ENCODE data around the gene JMJD6. TPM values are rescaled to one million over a fixed set of nuclear protein-coding genes. Genes with fewer than 3 reads are reported as not detected.

JMJD6 gene
- total RNA-seq, 3 donors from 2014 or later, result 67.3 to 73.2 (median 68.7) TPM

DNA sequence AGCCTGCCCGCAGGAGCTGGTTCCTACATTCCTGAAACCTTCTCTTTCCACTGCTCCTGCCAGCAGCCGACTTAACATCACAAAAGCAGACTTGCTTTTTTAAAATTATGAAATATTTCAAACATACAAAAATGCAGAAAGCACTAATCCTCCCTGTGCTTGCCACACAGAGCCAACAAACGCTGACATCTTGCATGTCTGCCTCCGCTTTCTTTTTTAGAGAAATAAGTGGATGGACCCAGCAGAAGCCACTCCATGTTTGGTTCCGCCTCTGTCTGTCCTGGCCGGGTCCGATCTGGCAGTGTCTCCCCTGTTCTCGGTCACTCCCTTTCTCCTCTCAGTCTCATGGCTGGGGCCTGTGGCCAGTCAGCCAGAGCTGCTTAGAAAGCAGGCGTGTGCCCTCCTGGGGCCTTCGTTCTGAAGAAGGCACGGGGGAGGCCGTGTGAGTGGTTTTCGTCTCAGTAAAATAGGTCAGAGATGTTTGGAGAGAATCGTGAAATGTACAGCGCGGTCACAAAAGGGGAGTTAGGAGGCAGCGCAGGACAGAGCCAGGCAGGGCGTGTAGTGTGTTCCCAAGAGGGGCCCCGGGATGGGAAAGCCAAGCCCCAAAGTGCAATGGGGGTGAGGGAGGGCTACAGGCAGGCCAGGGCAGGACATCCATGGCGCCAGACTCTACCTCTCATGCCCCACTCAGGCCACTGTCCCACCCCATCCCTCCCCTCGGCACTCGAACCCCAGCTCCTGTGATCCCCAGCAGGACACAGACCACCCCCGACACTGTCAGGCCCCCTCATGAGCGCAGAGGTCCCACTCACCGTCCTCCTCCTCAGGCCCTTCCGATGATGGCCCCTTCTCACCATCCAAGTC, 38.9 kb downstream of the JMJD6 start:
- H3K27me3 Mint-ChIP-seq (ENCODE audit: low read depth), result no peaks in the 10 kb centered on the region
- no peak overlapping the region for H3K4me3 Mint-ChIP-seq
- no peaks in the 10 kb centered on the region for H3K36me3 Mint-ChIP-seq (ENCODE audit: insufficient read depth)
- ATAC-seq, result no peak
- H3K9me3 Mint-ChIP-seq, result no peaks in the 10 kb centered on the region
- no peaks in the 10 kb centered on the region for H3K4me1 Mint-ChIP-seq (ENCODE audit: low read depth)
- no peak for DNase-seq

DNA sequence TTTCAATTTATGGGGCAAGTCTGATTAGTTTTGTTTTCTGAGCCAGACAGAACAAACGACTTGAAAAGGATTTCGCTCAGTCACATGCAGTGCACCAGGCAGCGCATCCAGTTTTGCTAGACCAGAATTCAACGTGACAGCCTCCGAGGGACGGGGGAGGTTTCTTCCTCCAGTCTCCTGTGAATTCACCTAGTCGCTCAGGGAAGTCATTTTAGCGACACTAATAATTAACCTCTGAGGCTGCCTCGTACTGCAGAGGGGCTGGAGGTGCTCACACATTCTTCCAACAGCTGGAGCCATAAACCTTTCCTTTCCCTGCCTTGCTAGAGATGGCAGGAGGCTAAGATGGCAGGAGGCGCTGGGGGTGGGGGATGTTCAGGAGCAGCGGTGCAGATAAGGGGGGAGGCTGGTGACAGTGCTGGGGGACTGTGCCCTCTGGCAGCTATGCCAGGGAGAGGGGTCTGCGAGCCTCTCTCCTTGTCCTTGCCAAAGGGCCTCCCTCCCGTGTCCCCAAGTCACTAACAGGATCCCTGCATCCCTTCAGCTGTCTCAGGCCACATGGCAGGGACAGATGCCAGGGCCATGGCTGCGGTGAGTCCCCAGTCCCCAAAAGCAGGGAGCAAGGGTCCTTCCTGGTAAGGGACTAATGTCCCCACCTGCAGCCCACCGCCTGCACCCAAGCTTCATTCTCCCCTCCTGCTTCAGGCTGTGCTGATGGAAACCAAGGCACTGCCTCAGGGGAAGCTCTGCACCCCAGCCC, 39.7 kb downstream of the JMJD6 start:
- Mint-ChIP-seq H3K36me3 (ENCODE audit: insufficient read depth) (no peaks in the 10 kb centered on the region), H3K4me3 (no peak overlapping the region), H3K9me3 (no peaks in the 10 kb centered on the region), H3K27me3 (ENCODE audit: low read depth) (no peaks in the 10 kb centered on the region), H3K4me1 (ENCODE audit: low read depth) (peaks cover 8% of the 10 kb centered on the region)
- DNase-seq (no peak), ATAC-seq (no peak)

DNA sequence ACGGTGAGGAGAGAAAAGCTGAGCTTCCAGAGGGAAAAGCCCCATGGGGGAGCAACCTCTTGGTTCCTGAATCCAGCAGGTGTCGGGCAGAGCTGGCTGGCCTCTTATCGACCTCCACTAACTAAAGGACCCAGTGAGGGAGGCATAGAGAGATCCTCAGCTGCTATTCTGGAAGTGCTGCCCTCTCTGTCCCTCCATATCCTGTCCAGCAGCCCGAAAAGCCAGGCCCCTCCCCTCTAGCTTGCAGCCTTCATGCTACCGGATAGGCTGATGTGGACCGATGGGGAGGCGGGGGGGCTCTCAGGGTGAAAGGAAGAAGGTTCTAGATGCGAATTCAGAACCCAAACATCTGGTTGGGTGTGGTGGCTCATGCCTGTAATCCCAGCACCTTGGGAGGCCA, 40.6 kb downstream of the JMJD6 start:
- H3K4me3 Mint-ChIP-seq, result no peak overlapping the region
- DNase-seq (no peak), ATAC-seq (no peak)
- H3K36me3 Mint-ChIP-seq (ENCODE audit: insufficient read depth), result no peaks in the 10 kb centered on the region
- H3K27me3 Mint-ChIP-seq (ENCODE audit: low read depth), result no peaks in the 10 kb centered on the region
- peaks cover 12% of the 10 kb centered on the region for H3K4me1 Mint-ChIP-seq (ENCODE audit: low read depth)
- no peaks in the 10 kb centered on the region for H3K9me3 Mint-ChIP-seq

DNA sequence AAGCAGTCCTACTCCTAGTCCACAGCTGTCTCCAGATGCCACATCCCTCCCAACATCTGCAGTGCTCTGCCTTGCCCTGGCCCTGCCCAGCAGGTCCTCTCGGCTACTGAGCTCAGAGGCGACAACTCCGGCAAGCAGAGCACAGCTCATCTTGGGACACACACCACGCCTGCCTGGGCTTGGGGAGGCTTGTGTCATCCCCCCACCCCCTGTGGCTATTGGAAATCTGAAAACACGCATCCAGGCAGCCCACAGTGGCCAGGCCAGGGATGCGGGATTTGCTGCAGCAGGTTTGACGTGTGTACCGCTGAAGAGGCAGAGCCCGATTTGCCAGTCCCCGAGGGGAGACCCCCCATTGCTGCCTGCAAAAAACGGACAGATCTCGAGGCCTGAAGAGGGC, 41.0 kb downstream of the JMJD6 start:
- H3K4me3 Mint-ChIP-seq, result no peak overlapping the region
- no peaks in the 10 kb centered on the region for H3K27me3 Mint-ChIP-seq (ENCODE audit: low read depth)
- H3K4me1 Mint-ChIP-seq (ENCODE audit: low read depth), result peaks cover 14% of the 10 kb centered on the region
- ATAC-seq (no peak), DNase-seq (no peak)
- H3K9me3 Mint-ChIP-seq, result no peaks in the 10 kb centered on the region
- no peaks in the 10 kb centered on the region for H3K36me3 Mint-ChIP-seq (ENCODE audit: insufficient read depth)

DNA sequence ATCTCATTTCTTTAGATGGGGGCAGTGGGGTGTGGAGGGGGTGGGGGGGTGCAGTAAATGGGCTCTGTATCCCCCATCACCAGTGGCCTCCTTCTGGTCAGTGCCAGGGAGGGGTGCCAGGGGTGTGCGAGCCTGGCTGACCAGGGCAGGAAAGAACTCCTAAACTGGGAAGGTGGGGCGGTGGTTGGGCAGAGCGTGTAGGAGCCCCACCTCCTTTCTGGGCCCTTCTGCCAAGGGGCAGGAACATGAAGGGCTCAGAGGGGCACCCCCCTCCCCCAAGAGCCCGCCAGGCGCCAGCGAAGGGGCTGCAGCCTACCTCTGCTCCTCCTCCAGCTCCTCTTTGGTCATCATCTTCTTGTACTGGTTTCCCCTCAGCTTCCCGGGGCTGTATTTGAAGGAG, 41.6 kb downstream of the JMJD6 start:
- Mint-ChIP-seq H3K9me3 (no peaks in the 10 kb centered on the region), H3K4me1 (ENCODE audit: low read depth) (peaks cover 16% of the 10 kb centered on the region)
- ATAC-seq, result no peak

DNA sequence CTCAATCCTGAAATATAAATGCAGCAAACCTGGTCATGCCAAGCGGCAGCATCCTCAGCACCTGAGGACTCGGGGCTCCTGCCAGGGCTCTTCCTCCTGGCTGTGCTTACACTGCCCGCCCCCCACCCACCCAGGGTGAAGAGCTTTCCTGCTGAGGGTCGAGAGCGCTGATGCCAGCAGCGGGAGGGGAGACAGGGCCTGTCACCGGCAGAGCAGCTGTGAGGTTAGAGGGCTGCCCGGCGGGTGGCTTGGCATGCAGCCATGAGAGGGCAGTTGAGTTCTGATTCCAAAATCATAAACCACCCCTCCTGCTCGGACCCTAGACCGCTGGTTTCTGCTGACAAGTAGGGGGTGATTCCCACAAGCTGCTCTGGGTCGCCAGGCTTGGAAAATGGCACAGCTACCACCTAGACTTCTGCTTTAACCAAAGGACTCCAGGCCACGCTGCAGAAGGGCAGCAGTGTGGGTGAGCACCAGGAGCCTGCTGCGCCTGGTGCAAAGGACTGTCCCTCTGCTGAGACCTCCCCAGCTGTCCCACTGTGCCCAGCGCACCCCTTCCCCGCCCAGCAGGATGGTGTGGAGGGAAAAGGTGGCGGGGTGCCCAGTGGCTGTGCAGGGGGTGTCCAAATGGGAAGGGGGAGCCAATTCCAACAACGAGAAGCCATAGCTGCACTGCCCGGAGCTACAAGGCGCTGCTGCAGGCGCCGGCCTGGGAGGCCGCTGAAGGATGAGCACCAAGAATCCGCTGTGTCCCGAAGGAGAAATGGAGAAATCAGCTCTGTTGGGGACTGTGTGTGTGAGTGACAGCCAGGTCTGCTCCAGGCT, 42.3 kb downstream of the JMJD6 start:
- Mint-ChIP-seq H3K27me3 (ENCODE audit: low read depth) (no peaks in the 10 kb centered on the region), H3K4me3 (no peak overlapping the region), H3K4me1 (ENCODE audit: low read depth) (peaks cover 16% of the 10 kb centered on the region), H3K9me3 (no peaks in the 10 kb centered on the region), H3K36me3 (ENCODE audit: insufficient read depth) (no peaks in the 10 kb centered on the region)
- ATAC-seq (no peak), DNase-seq (no peak)

More for the DNA sequence above, 41.6 kb downstream of the JMJD6 start:
- Mint-ChIP-seq H3K4me3 (no peak overlapping the region), H3K27me3 (ENCODE audit: low read depth) (no peaks in the 10 kb centered on the region), H3K36me3 (ENCODE audit: insufficient read depth) (no peaks in the 10 kb centered on the region)
- no peak for DNase-seq

DNA sequence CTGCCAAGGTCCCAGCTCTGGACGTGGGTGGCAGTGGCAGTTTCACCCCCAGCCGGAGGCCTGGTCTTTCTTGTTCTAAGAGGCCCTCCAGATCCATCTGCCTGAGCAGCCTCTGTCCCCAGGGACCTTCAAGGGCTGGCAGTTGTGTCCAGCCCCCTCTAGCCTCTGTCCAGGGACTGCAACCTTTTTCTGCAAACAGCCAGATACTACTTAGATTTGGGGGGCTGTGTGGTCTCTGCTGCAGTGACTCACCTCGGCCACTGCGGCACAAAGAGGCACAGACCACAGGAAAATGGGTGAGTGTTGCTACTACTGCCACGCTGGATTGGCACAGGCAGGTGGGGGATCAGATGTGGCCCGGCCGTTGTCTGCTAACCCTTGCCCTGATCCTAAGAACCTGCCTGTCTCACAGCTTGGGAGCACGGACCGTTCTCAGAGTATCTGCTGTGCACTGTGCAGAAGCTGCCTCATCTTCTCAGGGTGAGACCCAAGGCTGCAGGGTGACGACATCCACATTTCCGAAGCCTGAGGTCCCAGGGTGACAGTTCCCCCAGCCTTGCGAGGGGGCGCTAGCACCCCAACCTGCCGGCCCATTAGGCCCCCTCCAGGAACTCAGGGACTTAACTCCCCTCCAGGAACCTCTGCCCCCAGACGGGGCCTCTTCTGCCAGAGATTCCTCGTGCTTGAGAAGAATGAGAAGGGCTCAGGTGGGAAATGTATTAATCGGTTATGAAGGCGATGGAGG, 43.2 kb downstream of the JMJD6 start:
- Mint-ChIP-seq H3K36me3 (ENCODE audit: insufficient read depth) (no peaks in the 10 kb centered on the region), H3K4me3 (no peak overlapping the region), H3K27me3 (ENCODE audit: low read depth) (no peaks in the 10 kb centered on the region)

DNA sequence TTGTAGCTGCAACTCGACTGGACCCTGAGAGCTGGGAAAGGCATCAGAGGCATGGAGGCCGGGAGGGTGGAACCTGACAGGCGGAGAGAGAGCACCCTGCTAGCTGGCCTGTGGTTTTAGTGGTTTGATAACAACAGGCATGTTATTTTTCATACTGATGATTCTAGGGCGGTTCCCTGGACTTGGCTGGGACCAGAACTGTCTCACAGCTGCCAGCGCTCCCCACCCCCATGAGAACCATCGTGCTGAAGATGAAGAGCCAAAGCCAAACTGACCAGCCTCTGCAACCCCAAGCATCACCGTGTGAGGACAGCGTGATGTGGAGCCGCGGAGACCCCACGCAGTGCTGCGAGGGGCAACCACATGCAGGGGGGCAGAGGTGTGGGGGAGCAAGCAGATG, 44.1 kb downstream of the JMJD6 start:
- H3K27me3 Mint-ChIP-seq (ENCODE audit: low read depth), result no peaks in the 10 kb centered on the region
- H3K36me3 Mint-ChIP-seq (ENCODE audit: insufficient read depth), result no peaks in the 10 kb centered on the region
- peaks cover 16% of the 10 kb centered on the region for H3K4me1 Mint-ChIP-seq (ENCODE audit: low read depth)
- no peak for DNase-seq
- peak overlapping the region; percentile 35 for H3K4me3 Mint-ChIP-seq
- no peaks in the 10 kb centered on the region for H3K9me3 Mint-ChIP-seq
- ATAC-seq, result no peak

More for the DNA sequence above, 43.2 kb downstream of the JMJD6 start:
- no peak for DNase-seq
- ATAC-seq, result no peak
- Mint-ChIP-seq H3K4me1 (ENCODE audit: low read depth) (peaks cover 16% of the 10 kb centered on the region), H3K9me3 (no peaks in the 10 kb centered on the region)

DNA sequence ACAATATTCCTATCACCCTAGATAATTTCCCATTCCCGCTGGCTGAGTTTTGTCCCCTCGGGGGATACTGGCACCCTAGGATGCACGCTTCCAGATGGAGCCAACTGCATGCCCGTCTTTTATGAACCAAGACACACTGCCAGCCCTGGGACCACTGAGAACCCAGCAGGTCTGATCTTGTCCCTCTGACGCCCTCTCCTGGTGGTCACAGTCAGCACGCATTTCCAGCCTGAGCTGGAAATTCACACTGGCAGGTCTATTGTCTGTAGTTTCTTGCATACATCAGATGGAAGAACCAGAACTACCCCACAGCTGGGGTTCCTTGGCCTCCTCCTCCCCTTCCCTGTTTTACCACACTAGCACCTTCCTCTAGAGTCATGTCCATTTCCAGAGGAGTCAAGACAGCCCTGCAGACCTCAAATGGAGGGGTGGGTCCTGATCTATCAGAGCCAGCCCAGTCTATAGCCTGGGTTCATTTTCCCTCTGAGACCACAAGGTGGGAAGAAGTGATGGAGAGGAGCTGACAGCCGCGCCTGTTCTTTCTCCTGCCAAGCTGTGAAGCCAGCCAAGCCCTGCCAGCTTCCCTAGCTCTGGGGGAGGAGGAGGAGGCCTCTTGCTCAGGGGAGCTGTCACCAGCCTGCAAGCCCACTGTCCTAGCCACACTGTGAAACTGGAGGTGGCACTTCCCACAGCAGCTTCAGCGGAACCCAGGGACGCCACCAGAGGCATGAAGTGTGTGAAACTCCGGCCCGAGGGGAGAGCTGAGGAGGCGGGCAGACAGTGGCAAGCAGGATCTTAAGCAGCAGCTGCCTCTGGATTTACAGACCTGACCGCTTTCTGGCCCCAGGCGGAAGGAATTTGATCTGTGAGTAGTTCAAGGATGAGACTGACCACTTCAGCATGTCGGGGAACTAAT, 44.9 kb downstream of the JMJD6 start:
- Mint-ChIP-seq H3K4me1 (ENCODE audit: low read depth) (peaks cover 16% of the 10 kb centered on the region), H3K4me3 (no peak overlapping the region), H3K36me3 (ENCODE audit: insufficient read depth) (no peaks in the 10 kb centered on the region), H3K27me3 (ENCODE audit: low read depth) (no peaks in the 10 kb centered on the region), H3K9me3 (no peaks in the 10 kb centered on the region)
- ATAC-seq (peak; percentile 71 to 73), DNase-seq (peak; percentile 61)

DNA sequence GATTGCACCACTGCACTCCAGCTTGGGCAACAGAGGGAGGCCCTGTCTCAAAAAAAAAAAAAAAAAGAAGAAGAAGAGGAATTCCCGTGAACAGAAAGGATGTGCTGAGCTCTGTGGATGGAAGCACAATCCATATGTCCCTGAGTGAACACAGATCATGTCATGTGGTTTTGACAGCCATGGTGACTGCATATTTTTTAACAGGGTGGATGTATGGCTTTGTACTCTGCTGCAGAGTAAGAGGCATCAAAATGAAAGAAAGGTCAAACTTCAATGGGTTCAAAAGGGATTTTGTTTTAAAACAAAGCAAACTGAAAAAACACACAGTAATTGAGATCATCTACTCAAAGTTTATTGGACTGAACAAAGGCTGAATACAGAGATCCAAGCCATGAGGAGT, 47.2 kb downstream of the JMJD6 start:
- peaks cover 16% of the 10 kb centered on the region for H3K4me1 Mint-ChIP-seq (ENCODE audit: low read depth)
- H3K4me3 Mint-ChIP-seq, result no peak overlapping the region
- no peak for ATAC-seq
- DNase-seq, result no peak
- no peaks in the 10 kb centered on the region for H3K9me3 Mint-ChIP-seq
- H3K36me3 Mint-ChIP-seq (ENCODE audit: insufficient read depth), result no peaks in the 10 kb centered on the region
- no peaks in the 10 kb centered on the region for H3K27me3 Mint-ChIP-seq (ENCODE audit: low read depth)

DNA sequence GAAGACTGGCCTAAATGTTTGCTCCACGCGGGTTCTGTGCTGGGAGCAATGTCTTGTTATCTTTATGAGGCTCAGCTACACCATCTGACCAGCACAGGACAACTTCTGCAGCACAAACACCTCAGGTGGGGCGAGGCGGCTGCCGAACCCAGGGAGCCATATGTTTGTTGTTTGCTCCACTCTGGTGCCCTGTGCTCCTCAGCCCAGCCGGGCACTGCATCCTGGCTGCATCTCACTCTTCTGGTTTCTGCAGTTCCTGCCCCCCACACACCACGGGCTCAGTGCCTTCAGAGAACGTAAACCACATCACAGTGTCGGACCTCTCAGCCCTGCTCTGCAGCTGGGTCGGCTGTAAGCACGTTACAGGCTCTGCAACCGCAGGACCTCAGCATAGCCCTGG, 48.1 kb downstream of the JMJD6 start:
- H3K36me3 Mint-ChIP-seq (ENCODE audit: insufficient read depth), result no peaks in the 10 kb centered on the region
- H3K4me3 Mint-ChIP-seq, result no peak overlapping the region
- ATAC-seq, result peak; percentile 58 to 59
- no peaks in the 10 kb centered on the region for H3K27me3 Mint-ChIP-seq (ENCODE audit: low read depth)
- H3K4me1 Mint-ChIP-seq (ENCODE audit: low read depth), result peaks cover 18% of the 10 kb centered on the region
- no peak for DNase-seq
- H3K9me3 Mint-ChIP-seq, result no peaks in the 10 kb centered on the region

DNA sequence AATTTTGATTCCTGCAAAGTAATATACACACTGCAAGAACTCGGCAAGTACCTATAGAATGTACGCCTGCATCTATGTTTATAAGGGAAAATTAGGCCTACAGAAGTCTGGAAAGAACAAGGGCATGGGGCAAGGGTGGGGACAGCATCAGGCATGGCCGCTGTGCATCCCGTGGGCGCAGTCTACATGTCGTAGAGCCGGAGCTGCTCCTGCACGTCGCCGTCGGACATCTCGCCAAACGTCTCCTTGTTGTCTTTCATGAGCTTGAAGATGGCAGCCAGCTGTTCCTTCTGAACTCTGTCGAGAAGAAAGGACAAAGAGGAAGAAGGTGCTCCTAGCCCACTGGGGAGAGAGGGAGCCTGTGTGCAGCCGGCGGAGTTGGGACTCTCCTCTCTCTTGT, 49.0 kb downstream of the JMJD6 start:
- DNase-seq, result no peak
- H3K9me3 Mint-ChIP-seq, result no peaks in the 10 kb centered on the region
- H3K4me3 Mint-ChIP-seq, result no peak overlapping the region
- no peak for ATAC-seq
- H3K4me1 Mint-ChIP-seq (ENCODE audit: low read depth), result peaks cover 21% of the 10 kb centered on the region
- H3K36me3 Mint-ChIP-seq (ENCODE audit: insufficient read depth), result no peaks in the 10 kb centered on the region
- H3K27me3 Mint-ChIP-seq (ENCODE audit: low read depth), result no peaks in the 10 kb centered on the region

DNA sequence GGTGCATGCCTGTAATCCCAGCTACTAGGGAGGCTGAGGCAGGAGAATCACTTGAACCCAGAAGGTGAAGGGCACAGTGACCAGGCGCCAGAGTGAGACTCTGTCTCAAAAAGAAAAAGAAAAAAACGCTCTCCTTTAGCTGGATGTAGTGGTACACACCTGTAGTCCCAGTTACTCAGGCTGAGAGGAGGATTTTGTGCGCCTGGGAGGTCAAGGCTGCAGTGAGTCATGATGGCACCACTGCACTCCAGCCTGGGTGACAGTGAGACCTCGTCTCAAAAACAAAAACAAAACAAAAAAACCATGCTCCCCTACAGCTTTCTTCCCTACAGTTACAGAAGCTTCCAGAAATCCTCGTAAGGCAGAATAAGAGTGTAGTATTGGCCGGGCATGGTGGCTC, 49.8 kb downstream of the JMJD6 start:
- H3K27me3 Mint-ChIP-seq (ENCODE audit: low read depth), result no peaks in the 10 kb centered on the region
- no peaks in the 10 kb centered on the region for H3K9me3 Mint-ChIP-seq
- H3K4me1 Mint-ChIP-seq (ENCODE audit: low read depth), result peaks cover 22% of the 10 kb centered on the region
- ATAC-seq (no peak), DNase-seq (no peak)
- no peak overlapping the region for H3K4me3 Mint-ChIP-seq
- H3K36me3 Mint-ChIP-seq (ENCODE audit: insufficient read depth), result no peaks in the 10 kb centered on the region
